ENCODE results near the gene FAM120B.

FAM120B gene

DNA sequence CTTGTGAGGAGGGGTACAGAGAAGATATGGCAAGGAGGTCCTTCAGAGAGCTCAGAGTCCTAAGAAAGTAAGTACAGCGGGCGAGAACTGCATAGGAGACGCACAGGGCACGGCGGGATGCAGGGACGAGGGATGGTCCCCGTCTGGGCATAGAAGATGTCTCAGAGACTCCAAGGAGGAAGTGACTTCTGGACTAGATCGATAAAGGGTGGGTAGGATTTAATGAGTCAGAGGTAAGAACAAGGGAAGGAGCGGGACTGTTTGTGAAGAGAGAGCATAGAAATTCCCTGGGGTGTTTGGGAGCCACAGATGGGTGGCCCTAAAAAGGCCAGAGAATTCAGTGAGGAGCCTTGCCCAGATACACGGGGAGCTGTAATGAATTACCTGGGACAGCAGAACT is 69.1 kb downstream of the FAM120B start:
- Histone ChIP-seq H3K27me3 (ENCODE audit: insufficient read depth, low read length, poor library complexity) (no peaks in the 10 kb centered on the region), H3K79me2 (ENCODE audit: insufficient read depth, low read length) (no peaks in the 10 kb centered on the region), H3K4me3 (ENCODE audit: low read depth in 1 of 2, low read length in 2 of 2) (no peak overlapping the region), H3K4me1 (ENCODE audit: insufficient read depth, low read length) (no peaks in the 10 kb centered on the region), H3K9me3 (ENCODE audit: insufficient read depth, low read length, severe bottlenecking) (no peaks in the 10 kb centered on the region), H3K36me3 (ENCODE audit: insufficient read depth, low read length) (peaks cover 16% of the 10 kb centered on the region; the same call in 1 of the 2 replicates), H2AFZ (ENCODE audit: low read depth, low read length) (no peak overlapping the region), H3K27ac (ENCODE audit: low read length) (no peak overlapping the region), H3K9ac (ENCODE audit: low read depth, low read length) (no peak overlapping the region), H4K20me1 (ENCODE audit: insufficient read depth, low read length) (no peaks in the 10 kb centered on the region), H3K4me2 (ENCODE audit: insufficient read depth, low read length) (no peak overlapping the region)
- DNase-seq, result no peak
- TF ChIP-seq, protein P1, sequence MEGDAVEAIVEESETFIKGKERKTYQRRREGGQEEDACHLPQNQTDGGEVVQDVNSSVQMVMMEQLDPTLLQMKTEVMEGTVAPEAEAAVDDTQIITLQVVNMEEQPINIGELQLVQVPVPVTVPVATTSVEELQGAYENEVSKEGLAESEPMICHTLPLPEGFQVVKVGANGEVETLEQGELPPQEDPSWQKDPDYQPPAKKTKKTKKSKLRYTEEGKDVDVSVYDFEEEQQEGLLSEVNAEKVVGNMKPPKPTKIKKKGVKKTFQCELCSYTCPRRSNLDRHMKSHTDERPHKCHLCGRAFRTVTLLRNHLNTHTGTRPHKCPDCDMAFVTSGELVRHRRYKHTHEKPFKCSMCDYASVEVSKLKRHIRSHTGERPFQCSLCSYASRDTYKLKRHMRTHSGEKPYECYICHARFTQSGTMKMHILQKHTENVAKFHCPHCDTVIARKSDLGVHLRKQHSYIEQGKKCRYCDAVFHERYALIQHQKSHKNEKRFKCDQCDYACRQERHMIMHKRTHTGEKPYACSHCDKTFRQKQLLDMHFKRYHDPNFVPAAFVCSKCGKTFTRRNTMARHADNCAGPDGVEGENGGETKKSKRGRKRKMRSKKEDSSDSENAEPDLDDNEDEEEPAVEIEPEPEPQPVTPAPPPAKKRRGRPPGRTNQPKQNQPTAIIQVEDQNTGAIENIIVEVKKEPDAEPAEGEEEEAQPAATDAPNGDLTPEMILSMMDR (IDR thresholded peaks at IDR 0.05; ENCODE audit: borderline replicate concordance, extremely low read depth, low read length, poor library complexity, severe bottlenecking), result no peak
- no peak for ATAC-seq (ENCODE audit: insufficient read depth, low read depth)

- no peak for ATAC-seq (ENCODE audit: insufficient read depth, low read depth)
- H3K27me3 ChIP-seq (ENCODE audit: insufficient read depth, low read length, poor library complexity), result no peaks in the 10 kb centered on the region
- no peaks in the 10 kb centered on the region for H3K79me2 ChIP-seq (ENCODE audit: insufficient read depth, low read length)
- H4K20me1 ChIP-seq (ENCODE audit: insufficient read depth, low read length), result no peaks in the 10 kb centered on the region
- H3K9me3 ChIP-seq (ENCODE audit: insufficient read depth, low read length, severe bottlenecking), result no peaks in the 10 kb centered on the region
- no peaks in the 10 kb centered on the region for H3K4me1 ChIP-seq (ENCODE audit: insufficient read depth, low read length)
- peaks cover 16% of the 10 kb centered on the region; the same call in 1 of the 2 replicates for H3K36me3 ChIP-seq (ENCODE audit: insufficient read depth, low read length)
- no peak for DNase-seq
- no peak overlapping the region for H3K27ac ChIP-seq (ENCODE audit: low read length)
- no peak overlapping the region for H2AFZ ChIP-seq (ENCODE audit: low read depth, low read length)
- H3K4me3 ChIP-seq (ENCODE audit: low read depth in 1 of 2, low read length in 2 of 2), result no peak overlapping the region
- no peak overlapping the region for H3K4me2 ChIP-seq (ENCODE audit: insufficient read depth, low read length)
- TF ChIP-seq EZH2 (IDR thresholded peaks at IDR 0.05; ENCODE audit: borderline replicate concordance, low read depth, low read length, severe bottlenecking), result no peak
- TF ChIP-seq, protein P1 (IDR thresholded peaks at IDR 0.05; ENCODE audit: borderline replicate concordance, extremely low read depth, low read length, poor library complexity, severe bottlenecking), result no peak
- no peak overlapping the region for H3K9ac ChIP-seq (ENCODE audit: low read depth, low read length)
These were observed 70.0 kb downstream of the FAM120B start for GRCh38 chr6:170376386-170377043.

DNA sequence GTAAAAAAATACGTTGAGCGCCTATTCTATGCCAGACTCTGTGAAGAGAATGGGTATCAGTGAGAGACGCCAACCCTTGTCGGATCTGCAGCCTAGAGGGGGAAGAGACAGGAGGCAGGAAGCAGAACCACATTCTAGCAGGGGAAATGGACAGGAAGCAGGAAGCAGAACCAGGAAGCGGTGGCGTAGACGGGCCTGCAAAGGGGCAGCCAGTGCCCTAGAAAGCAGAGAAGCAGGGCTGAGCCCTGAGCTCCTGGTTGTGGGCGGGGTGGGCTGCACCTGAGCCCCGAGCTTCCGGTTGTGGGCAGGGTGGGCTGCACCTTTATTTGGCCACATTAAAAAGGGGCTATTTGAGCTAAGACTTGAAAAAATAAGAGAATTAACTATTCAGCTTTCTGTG is 71.9 kb downstream of the FAM120B start:
- Histone ChIP-seq H3K9ac (ENCODE audit: low read depth, low read length) (no peak overlapping the region), H3K36me3 (ENCODE audit: insufficient read depth, low read length) (peaks cover 16% of the 10 kb centered on the region; the same call in 1 of the 2 replicates), H3K4me2 (ENCODE audit: insufficient read depth, low read length) (no peak overlapping the region), H4K20me1 (ENCODE audit: insufficient read depth, low read length) (no peaks in the 10 kb centered on the region), H2AFZ (ENCODE audit: low read depth, low read length) (no peak overlapping the region), H3K27ac (ENCODE audit: low read length) (no peak overlapping the region), H3K9me3 (ENCODE audit: insufficient read depth, low read length, severe bottlenecking) (no peaks in the 10 kb centered on the region), H3K4me1 (ENCODE audit: insufficient read depth, low read length) (no peaks in the 10 kb centered on the region), H3K4me3 (ENCODE audit: low read depth in 1 of 2, low read length in 2 of 2) (no peak overlapping the region), H3K27me3 (ENCODE audit: insufficient read depth, low read length, poor library complexity) (no peaks in the 10 kb centered on the region), H3K79me2 (ENCODE audit: insufficient read depth, low read length) (no peaks in the 10 kb centered on the region)
- TF ChIP-seq EZH2 (IDR thresholded peaks at IDR 0.05; ENCODE audit: borderline replicate concordance, low read depth, low read length, severe bottlenecking), result no peak
- TF ChIP-seq, protein P1 (IDR thresholded peaks at IDR 0.05; ENCODE audit: borderline replicate concordance, extremely low read depth, low read length, poor library complexity, severe bottlenecking), result no peak
- ATAC-seq (ENCODE audit: insufficient read depth, low read depth) (0 out of 3 replicates have a peak, but pooled peaks have one; percentile 39), DNase-seq (peak; percentile 15)
